Uterus (tissue), 2 donors: ENCODE results near the gene ASCL1.

ENCODE experiments used
- CTCF ChIP-seq, 4 experiments: fragments of 200-600 bp in 2 of 4; fragments of 450-650 bp in 2 of 4; sonication (generic) in 2 of 4; IDR thresholded peaks; one replicate each; pipeline ENCODE4 v1.5.1; 2016 to 2019; ENCODE audit warnings: antibody characterized with exemption in 4 of 4, mild to moderate bottlenecking in 2 of 4, moderate library complexity in 1 of 4
- POLR2A ChIP-seq, 2 donors: fragments of 450-650 bp; IDR thresholded peaks; one replicate each; pipeline ENCODE4 v1.6.1; 2016; ENCODE audit warnings: antibody characterized with exemption in 2 of 2, mild to moderate bottlenecking in 1 of 2, moderate library complexity in 1 of 2

GRCh38 chr12:102911320-102911719 is 46.2 kb upstream of the ASCL1 start:
- no peak for TF ChIP-seq CTCF (IDR thresholded peaks at IDR 0.05)
- TF ChIP-seq POLR2A (IDR thresholded peaks at IDR 0.05): no peak
